GM12878 (cell line): ENCODE data around the gene FAAP100.

Source experiments
- CTCF ChIP-seq, 3 experiments: IDR thresholded peaks in 2 of 3; conservative IDR thresholded peaks in 1 of 3; 2 replicates each; pipeline ENCODE4 v1.5.1; 2011; ENCODE audit warnings: low read depth in 3 of 3, low read length in 3 of 3, mild to moderate bottlenecking in 3 of 3, control low read depth in 2 of 3, moderate library complexity in 2 of 3, inconsistent platforms in 1 of 3, mixed read lengths in 1 of 3; ENCODE audit not compliant: control insufficient read depth in 2 of 3, insufficient read depth in 1 of 3; ENCODE audit errors: extremely low read depth in 1 of 3
- ELK1 ChIP-seq: IDR thresholded peaks from 2 replicates; pipeline ENCODE4 v1.6.1; 2012; ENCODE audit warnings: low read depth, low read length, improper control_type of control experiment
- HDAC2 ChIP-seq: fragments of 200-600 bp; sonication (generic); IDR thresholded peaks from 2 replicates; pipeline ENCODE4 v1.6.1; 2017
- KDM1A ChIP-seq: fragments of 200-600 bp; sonication (generic); IDR thresholded peaks from 2 replicates; pipeline ENCODE4 v1.6.1; 2016; ENCODE audit warnings: borderline replicate concordance
- MAX ChIP-seq: IDR thresholded peaks from 2 replicates; pipeline ENCODE4 v1.6.1; 2012; ENCODE audit warnings: low read depth, low read length, improper control_type of control experiment
- POLR2A ChIP-seq: IDR thresholded peaks from 2 replicates; pipeline ENCODE4 v1.6.1; 2011; ENCODE audit warnings: low read depth, mild to moderate bottlenecking, low read length
- POU2F2 ChIP-seq: IDR thresholded peaks from 3 replicates; pipeline ENCODE4 v1.6.1; 2011; ENCODE audit warnings: low read depth, mild to moderate bottlenecking, low read length, borderline replicate concordance
- RAD21 ChIP-seq: IDR thresholded peaks from 2 replicates; pipeline ENCODE4 v1.6.1; 2011; ENCODE audit warnings: mild to moderate bottlenecking, low read depth, low read length, moderate library complexity; ENCODE audit not compliant: insufficient read depth
- YY1 ChIP-seq: IDR thresholded peaks from 2 replicates; pipeline ENCODE4 v1.6.1; 2011; ENCODE audit warnings: low read depth, mild to moderate bottlenecking, low read length
- ZNF274 ChIP-seq: IDR thresholded peaks from one replicate; pipeline ENCODE4 v1.8.0; 2011; ENCODE audit not compliant: insufficient read length, insufficient read depth

- no peak for TF ChIP-seq KDM1A
- TF ChIP-seq ZNF274, result no peak
- no peak for TF ChIP-seq HDAC2
- TF ChIP-seq ELK1, result no peak
- TF ChIP-seq POLR2A, result no peak
- TF ChIP-seq CTCF (IDR thresholded peaks at IDR 0.05 in 2 of 3, conservative IDR thresholded peaks at IDR 0.05 in 1 of 3; ENCODE audit: control insufficient read depth in 2 of 3, extremely low read depth in 1 of 3, insufficient read depth in 1 of 3, low read depth in 3 of 3, low read length in 3 of 3), result no peak
- no peak for TF ChIP-seq POU2F2
- TF ChIP-seq MAX, result no peak
- TF ChIP-seq YY1, result no peak
- no peak for TF ChIP-seq RAD21
These were observed 19.5 kb downstream of the FAAP100 start for GRCh38 chr17:81532490-81533287.
